ENCODE results near the gene EHF.

Gene EHF

DNA sequence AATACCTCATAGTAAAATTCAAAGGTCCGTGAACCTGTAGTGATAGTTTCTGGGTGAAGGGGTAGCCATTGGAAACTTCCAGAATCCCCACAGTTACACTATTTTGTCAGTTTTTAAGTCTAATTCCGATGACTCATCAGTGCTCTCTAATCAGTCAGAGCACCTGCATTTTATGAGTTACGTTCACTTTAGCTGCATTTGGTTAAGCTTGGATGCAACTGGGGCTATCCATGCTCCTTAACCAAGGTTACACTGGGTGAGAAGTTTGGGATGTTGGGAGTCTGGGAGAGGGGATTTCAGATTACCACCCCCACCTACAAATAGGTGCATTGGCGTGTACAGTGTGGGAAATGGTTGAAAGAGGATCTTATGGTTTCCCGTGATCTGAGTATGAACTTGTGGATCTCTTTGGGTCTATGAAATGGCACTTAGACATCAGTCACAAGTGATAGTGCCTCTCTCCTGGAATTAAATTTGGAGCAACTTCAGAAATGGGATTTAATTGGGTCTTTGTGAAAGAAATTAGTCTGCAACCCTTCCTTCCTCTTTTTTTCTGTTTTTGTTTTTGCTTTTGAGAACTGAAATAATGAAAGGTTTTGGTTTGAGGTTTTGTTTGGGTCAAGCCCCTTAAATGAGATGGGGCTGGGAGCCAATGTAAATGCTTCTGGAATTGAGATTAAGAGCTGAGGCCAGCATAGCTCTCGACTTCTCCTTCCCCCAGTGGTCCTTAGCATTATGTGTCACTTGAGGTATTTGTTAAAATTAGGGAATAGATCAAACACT lies 31.5 kb downstream of the EHF start:
- Mint-ChIP-seq H3K4me3 (no peak overlapping the region), H3K27me3 (peaks cover 73% of the 10 kb centered on the region), H3K4me1 (ENCODE audit: low read depth) (peaks cover 65% of the 10 kb centered on the region)

DNA sequence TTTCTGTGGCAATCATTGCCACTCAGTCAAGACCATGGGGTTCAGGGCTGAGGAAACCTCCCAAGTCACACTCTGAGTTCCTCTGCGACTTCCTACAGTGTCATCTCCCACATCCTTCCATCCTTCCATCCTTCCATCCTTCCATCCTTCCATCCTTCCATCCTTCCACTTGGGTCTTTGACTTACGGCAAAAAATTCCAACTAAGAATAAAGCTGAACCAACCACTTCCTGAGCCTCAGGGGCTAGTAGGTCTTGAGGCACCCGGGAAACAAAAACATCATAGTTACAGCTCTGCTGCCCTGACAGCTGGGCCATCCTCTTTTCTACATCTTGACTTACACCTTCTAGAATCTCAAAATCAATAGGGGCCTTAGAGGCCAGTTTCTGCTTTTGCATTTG lies 32.1 kb downstream of the EHF start:
- no peaks in the 10 kb centered on the region for H3K9me3 Mint-ChIP-seq
- no peak overlapping the region for H3K27ac Mint-ChIP-seq
- no peak for DNase-seq
- H3K4me3 Mint-ChIP-seq = no peak overlapping the region
- no peaks in the 10 kb centered on the region for H3K36me3 Mint-ChIP-seq (ENCODE audit: low read depth)
- H3K27me3 Mint-ChIP-seq = peaks cover 70% of the 10 kb centered on the region
- H3K4me1 Mint-ChIP-seq (ENCODE audit: low read depth) = peaks cover 65% of the 10 kb centered on the region

More for the DNA sequence above, 31.5 kb downstream of the EHF start:
- H3K36me3 Mint-ChIP-seq (ENCODE audit: low read depth) = no peaks in the 10 kb centered on the region
- DNase-seq = no peak
- no peaks in the 10 kb centered on the region for H3K9me3 Mint-ChIP-seq
- H3K27ac Mint-ChIP-seq = no peak overlapping the region

DNA sequence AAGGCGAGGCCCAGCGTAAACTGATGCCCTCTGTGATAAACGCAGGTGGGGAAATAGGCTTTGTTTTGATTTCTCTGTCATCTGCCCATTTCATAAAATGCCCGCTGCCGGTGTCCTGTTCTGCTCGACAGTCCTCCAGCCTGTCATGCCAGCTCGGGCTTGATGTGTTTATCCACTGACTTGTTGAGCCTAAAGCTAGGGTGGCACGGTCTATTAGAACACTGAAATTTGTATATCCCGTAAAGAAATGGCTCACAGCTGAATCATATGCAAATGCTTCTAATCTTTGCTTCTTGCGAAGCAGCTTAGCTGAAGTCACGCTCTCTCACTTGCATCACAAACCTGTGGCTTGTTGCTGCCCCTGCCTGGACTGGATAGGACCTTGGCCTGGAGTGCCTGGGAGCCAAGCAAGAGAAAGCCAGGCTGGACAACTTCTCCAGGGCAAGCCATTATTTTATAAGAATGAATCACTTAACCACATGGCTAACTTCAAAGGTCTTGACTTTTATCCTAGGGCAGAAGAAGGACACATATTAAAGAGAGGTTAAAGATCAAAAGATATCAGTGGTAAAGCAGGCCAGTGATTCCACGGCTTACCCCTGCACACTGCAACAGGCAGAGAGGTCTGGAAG lies 33.1 kb downstream of the EHF start:
- no peaks in the 10 kb centered on the region for H3K36me3 Mint-ChIP-seq (ENCODE audit: low read depth)
- peak overlapping the region; percentile 73 for H3K27ac Mint-ChIP-seq
- H3K9me3 Mint-ChIP-seq = no peaks in the 10 kb centered on the region
- peaks cover 73% of the 10 kb centered on the region for H3K27me3 Mint-ChIP-seq
- no peak overlapping the region for H3K4me3 Mint-ChIP-seq
- H3K4me1 Mint-ChIP-seq (ENCODE audit: low read depth) = peaks cover 61% of the 10 kb centered on the region
- DNase-seq = no peak

DNA sequence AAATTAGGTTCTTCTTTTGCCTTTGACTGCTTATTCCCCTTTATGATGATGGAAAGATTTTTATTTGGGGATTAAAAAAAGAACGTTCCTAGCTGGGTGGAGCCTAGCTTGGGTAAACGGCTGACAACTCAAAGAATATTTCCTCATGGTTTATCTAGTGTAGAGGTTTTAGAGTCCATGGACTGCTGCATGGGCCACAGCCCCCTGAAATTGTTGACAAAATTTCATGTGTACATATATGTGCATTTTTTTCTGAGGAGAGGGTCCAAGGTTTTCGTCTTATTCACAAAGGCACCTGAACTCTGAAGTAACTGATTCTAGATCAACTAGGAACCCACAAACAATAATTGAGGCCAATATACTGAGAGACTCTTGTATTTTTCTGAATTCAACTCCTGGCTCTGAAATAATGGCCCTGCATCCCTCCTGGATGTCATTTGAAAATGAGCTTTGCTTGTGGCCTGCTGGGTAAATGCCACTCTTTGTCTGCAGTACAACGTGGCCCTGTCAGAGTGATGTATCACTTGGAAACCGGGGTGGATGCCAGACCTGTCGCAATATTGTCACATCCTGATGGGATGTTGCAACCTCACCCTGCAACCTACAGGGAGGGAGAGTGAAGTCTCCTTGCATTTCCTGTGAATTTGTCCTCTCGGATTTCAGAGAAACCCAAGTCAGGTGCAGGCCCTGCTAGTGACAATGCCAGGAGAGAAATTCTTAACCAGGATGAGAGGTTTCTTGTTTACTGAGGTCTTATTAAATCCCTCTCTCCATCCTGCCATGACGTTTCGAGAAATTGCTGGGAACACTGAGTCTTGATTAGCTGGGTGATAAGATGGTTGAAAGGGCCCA lies 33.8 kb downstream of the EHF start:
- no peak overlapping the region for H3K27ac Mint-ChIP-seq
- no peaks in the 10 kb centered on the region for H3K9me3 Mint-ChIP-seq
- no peaks in the 10 kb centered on the region for H3K36me3 Mint-ChIP-seq (ENCODE audit: low read depth)
- H3K27me3 Mint-ChIP-seq = peaks cover 73% of the 10 kb centered on the region
- H3K4me3 Mint-ChIP-seq = no peak overlapping the region
- DNase-seq = no peak
- H3K4me1 Mint-ChIP-seq (ENCODE audit: low read depth) = peaks cover 58% of the 10 kb centered on the region

DNA sequence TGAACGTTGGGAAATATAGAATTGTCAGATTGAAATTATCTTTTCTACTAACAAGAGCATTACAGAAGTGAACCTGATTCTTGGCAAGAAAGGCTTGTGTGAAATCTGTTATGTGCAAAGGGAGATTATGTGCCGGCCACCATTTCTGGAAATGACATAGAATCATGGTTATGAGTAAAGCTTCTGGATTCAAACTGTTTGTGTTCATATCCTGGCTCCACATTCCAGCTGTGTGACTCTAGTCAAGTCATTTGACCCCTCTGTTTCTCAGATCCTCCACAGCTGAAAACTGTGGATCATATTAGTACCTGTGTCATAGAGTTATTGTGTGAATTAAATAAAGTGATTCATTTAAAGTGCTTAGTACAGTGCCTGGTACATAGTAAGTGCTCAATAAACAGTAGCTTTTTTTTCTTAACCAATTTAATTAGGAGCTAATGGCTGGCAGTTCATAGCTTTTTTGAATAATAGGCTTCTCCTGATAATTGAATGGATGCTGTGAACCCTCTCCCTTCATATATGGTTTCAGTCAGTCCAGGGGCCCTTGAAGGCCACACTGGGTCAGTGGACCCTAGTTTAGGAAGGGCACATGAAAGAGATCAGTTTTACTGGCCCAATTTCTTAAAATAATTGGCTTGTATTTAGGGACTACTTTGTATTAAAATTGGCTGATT lies 34.6 kb downstream of the EHF start:
- H3K36me3 Mint-ChIP-seq (ENCODE audit: low read depth) = no peaks in the 10 kb centered on the region
- H3K9me3 Mint-ChIP-seq = no peaks in the 10 kb centered on the region
- no peak overlapping the region for H3K27ac Mint-ChIP-seq
- peaks cover 50% of the 10 kb centered on the region for H3K4me1 Mint-ChIP-seq (ENCODE audit: low read depth)
- peaks cover 78% of the 10 kb centered on the region for H3K27me3 Mint-ChIP-seq
- H3K4me3 Mint-ChIP-seq = no peak overlapping the region
- no peak for DNase-seq

DNA sequence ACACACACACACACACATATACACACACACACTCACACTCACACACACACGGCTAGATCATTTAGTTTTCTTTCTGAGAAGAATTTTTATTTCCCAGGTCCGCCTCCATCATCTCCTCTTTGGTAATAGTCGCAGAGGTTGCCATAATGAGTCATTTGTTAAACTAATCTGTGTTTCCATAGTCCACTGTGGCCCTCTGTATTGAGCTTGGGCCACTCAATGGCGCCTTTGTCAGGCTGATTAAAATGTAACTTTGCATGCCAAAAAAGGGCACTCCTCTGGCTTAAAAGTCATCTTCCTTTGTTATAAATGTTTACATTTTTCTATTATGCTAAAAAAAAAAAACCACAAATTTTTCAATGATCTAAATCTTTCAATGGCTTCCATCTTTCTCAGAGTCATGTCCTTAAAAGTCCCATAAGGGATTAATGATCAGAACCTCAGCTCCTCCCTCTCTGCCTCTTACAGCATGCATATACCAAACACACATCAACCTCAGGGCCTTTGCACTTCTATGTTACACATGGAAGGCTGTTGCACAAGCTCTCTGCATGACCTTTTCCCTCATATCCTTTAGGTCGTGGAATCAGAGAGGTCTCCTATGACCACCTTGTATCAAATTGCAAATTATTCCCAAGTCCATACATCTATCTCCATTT lies 35.3 kb downstream of the EHF start:
- no peaks in the 10 kb centered on the region for H3K36me3 Mint-ChIP-seq (ENCODE audit: low read depth)
- peaks cover 85% of the 10 kb centered on the region for H3K27me3 Mint-ChIP-seq
- DNase-seq = no peak
- H3K27ac Mint-ChIP-seq = no peak overlapping the region
- H3K4me3 Mint-ChIP-seq = no peak overlapping the region
- H3K9me3 Mint-ChIP-seq = no peaks in the 10 kb centered on the region
- peaks cover 44% of the 10 kb centered on the region for H3K4me1 Mint-ChIP-seq (ENCODE audit: low read depth)

DNA sequence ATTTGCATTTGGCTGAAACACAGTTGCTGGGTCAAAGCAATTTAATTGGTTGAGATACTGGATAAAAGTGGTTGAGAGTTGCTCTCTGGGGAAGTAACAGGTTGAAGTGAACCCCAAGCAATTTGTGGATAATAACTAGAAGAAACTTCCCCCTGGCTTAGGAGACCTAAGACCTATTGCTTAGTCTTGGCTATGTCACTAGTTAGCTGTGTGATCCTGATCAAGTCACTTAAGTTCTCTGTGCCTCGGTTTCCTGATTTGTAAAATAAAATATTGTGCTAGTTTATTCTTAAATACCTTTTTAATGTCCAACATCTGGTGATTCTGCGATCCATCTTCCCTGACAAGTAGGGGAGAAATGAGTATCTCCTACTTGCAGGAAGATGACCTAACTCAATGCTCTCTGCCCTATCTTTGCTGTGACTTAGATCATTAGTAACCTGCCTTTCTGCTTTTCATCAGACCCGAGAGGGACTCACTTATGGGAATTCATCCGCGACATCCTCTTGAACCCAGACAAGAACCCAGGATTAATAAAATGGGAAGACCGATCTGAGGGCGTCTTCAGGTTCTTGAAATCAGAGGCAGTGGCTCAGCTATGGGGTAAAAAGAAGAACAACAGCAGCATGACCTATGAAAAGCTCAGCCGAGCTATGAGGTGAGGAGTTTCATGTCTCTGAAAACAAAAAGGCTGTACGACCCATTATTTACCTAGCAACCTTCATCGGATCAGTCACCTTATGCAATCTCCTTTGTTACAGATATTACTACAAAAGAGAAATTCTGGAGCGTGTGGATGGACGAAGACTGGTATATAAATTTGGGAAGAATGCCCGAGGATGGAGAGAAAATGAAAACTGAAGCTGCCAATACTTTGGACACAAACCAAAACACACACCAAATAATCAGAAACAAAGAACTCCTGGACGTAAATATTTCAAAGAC lies 37.5 kb downstream of the EHF start:
- no peaks in the 10 kb centered on the region for H3K36me3 Mint-ChIP-seq (ENCODE audit: low read depth)
- no peak overlapping the region for H3K4me3 Mint-ChIP-seq
- H3K27me3 Mint-ChIP-seq = peaks cover 82% of the 10 kb centered on the region
- H3K9me3 Mint-ChIP-seq = no peaks in the 10 kb centered on the region
- DNase-seq = no peak
- peaks cover 23% of the 10 kb centered on the region for H3K4me1 Mint-ChIP-seq (ENCODE audit: low read depth)
- H3K27ac Mint-ChIP-seq = no peak overlapping the region

DNA sequence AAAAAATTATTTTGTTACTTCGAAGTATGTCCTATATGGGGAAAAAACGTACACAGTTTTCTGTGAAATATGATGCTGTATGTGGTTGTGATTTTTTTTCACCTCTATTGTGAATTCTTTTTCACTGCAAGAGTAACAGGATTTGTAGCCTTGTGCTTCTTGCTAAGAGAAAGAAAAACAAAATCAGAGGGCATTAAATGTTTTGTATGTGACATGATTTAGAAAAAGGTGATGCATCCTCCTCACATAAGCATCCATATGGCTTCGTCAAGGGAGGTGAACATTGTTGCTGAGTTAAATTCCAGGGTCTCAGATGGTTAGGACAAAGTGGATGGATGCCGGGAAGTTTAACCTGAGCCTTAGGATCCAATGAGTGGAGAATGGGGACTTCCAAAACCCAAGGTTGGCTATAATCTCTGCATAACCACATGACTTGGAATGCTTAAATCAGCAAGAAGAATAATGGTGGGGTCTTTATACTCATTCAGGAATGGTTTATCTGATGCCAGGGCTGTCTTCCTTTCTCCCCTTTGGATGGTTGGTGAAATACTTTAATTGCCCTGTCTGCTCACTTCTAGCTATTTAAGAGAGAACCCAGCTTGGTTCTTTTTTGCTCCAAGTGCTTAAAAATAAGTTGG lies 38.3 kb downstream of the EHF start:
- no peaks in the 10 kb centered on the region for H3K9me3 Mint-ChIP-seq
- H3K4me3 Mint-ChIP-seq = no peak overlapping the region
- peaks cover 78% of the 10 kb centered on the region for H3K27me3 Mint-ChIP-seq
- no peak overlapping the region for H3K27ac Mint-ChIP-seq
- no peak for DNase-seq
- no peaks in the 10 kb centered on the region for H3K36me3 Mint-ChIP-seq (ENCODE audit: low read depth)
- H3K4me1 Mint-ChIP-seq (ENCODE audit: low read depth) = peaks cover 14% of the 10 kb centered on the region

DNA sequence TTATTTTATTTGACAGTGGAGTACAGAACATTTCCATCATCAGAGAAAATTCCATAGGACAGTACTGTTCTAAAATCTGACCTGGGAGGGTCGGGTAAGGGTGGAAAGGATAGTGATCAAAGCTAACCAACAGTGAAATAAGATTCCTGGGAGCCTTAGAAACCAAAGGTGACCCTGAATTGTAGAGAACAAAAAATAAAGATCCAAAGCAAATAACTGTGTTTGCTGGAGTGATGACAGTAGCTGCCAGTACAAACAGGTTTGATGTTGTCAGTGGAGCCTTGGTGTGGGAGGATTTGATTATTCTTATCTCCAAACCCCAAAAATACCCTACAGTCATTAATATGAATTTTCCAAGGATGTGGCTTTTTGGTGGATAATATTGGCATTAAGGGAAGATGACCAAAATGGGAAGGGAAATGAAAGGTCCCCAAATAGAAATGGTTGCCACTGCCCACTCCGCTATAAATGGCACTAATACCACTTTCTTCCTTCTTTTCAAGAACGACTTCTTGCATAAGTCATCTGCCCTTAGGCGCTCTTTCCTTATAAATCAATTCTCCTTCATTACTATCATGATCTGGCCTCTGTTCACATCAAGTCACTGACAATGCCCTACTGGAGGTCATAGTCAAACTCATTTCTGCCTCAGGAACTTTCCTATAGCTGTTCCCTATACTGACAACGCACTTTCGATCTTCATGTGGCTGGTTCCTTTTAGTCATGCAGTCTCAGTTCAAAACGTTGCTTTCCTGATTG lies 44.4 kb downstream of the EHF start:
- no peaks in the 10 kb centered on the region for H3K9me3 Mint-ChIP-seq
- H3K4me1 Mint-ChIP-seq (ENCODE audit: low read depth) = peaks cover 5% of the 10 kb centered on the region
- no peak for DNase-seq
- no peak overlapping the region for H3K27ac Mint-ChIP-seq
- no peak overlapping the region for H3K4me3 Mint-ChIP-seq
- no peaks in the 10 kb centered on the region for H3K36me3 Mint-ChIP-seq (ENCODE audit: low read depth)
- peaks cover 61% of the 10 kb centered on the region for H3K27me3 Mint-ChIP-seq

DNA sequence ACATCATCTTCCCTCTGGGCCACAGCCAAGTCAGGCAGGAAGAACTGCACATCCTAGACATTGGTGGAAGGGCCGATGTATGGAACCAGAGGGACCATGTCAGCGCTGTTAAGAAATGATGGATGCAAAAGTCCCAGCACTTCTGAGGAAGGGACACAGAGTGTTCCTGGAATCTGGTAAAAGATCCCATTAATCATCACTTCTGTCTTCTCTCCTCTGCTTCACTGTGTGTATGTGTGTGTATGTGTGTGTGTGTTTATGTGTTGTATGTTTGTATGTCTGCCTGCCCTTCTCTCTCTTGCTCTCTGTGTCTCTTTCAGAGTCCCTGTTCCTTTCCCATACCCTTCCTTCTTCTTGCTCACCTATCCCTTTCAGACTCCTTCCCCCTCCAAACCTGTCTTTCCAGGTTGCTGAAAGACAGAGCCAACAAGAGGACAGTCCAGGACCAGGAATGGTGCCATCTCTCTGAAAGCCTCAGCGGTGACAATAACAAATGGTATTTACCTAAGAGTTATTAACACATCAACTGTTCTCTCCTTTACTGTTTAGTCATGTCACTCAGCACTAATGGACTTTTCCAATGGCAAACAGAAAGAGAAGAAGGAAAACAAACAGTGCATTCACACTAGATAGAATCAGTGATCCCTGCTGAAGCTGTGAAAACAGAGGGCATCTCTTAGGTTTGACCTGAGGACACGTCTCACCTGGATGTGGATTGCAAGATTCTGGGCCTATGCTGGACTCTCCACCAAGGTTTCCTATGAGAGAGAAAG lies 47.1 kb downstream of the EHF start:
- no peaks in the 10 kb centered on the region for H3K36me3 Mint-ChIP-seq (ENCODE audit: low read depth)
- H3K27me3 Mint-ChIP-seq = peaks cover 39% of the 10 kb centered on the region

DNA sequence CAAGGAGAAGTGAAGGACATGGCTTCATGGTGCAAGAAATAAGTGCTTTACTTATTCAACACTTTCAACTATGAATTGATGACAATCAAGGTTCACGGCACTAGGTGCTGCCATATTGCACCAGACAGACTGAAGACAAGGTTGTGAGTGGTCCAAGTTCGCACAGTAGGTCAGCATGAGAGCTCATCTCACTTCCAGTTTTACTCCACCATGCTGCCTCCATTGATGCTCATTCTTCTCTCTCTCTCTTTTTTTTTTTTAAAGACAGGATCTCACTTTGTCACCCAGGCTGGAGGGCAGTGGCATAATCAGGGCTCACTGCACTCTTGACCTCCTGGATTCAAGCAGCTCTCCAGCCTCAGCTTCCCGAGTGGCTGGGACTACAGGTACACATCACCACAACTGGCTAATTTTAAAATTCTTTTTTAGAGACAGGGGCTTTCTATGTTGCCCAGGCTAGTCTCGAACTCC lies 47.7 kb downstream of the EHF start:
- Mint-ChIP-seq H3K27ac (no peak overlapping the region), H3K9me3 (no peaks in the 10 kb centered on the region), H3K4me1 (ENCODE audit: low read depth) (peaks cover 5% of the 10 kb centered on the region), H3K36me3 (ENCODE audit: low read depth) (no peaks in the 10 kb centered on the region), H3K4me3 (no peak overlapping the region), H3K27me3 (peaks cover 39% of the 10 kb centered on the region)
- no peak for DNase-seq

More for the DNA sequence above, 47.1 kb downstream of the EHF start:
- H3K9me3 Mint-ChIP-seq = no peaks in the 10 kb centered on the region
- H3K4me3 Mint-ChIP-seq = no peak overlapping the region
- H3K27ac Mint-ChIP-seq = no peak overlapping the region
- H3K4me1 Mint-ChIP-seq (ENCODE audit: low read depth) = peaks cover 5% of the 10 kb centered on the region
- DNase-seq = no peak

DNA sequence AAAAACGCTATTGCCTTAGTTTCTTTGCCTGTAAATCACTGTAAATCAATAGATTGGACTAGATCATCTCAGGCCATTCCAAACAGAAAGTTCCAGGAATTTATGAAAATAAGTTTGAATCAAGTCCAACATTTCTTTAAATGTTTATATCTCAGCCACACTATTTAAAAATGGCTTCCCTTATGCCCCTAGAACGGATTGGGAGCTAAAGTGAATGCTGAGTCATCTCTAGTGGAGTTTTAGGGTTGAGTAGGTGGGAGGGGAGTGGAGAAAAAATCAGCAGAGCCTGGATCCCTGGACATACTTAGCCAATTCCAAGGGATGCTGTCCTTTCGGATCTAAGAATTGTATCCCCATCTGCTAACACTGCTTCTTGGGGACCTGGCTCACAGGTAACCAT lies 48.6 kb downstream of the EHF start:
- no peak for DNase-seq
- Mint-ChIP-seq H3K36me3 (ENCODE audit: low read depth) (no peaks in the 10 kb centered on the region), H3K27ac (no peak overlapping the region), H3K4me1 (ENCODE audit: low read depth) (peaks cover 5% of the 10 kb centered on the region), H3K4me3 (no peak overlapping the region), H3K9me3 (no peaks in the 10 kb centered on the region), H3K27me3 (peaks cover 38% of the 10 kb centered on the region)
